BJ (cell line): Measurements from ENCODE around the gene RNF208. TPM values are rescaled to one million over a fixed set of nuclear protein-coding genes. Genes with fewer than 3 reads are reported as not detected.
A peak's percentile ranks its signal among the peaks of the same experiment; 100 is the strongest.

Experiments
- CTCF ChIA-PET: fragments of 350-600 bp; formaldehyde crosslinking; extraction: SDS; loops from one replicate; lab custom pipeline; 2021; ENCODE audit warnings: antibody characterized with exemption, inconsistent platforms; lab: Yijun Ruan, JAX
- POLR2A ChIA-PET: fragments of 300-600 bp; sonication (Branson Sonifier 250); formaldehyde crosslinking; extraction: SDS; loops from one replicate; lab custom pipeline; 2021; ENCODE audit warnings: antibody characterized with exemption; lab: Charles Lee
- DNase-seq: peaks from one replicate; pipeline ENCODE4 v3.0.0-alpha.2; 2011; ENCODE audit warnings: low read depth
- H3K27me3 ChIP-seq: 2 replicates; pipeline ENCODE4 v1.6.0; 2011; ENCODE audit warnings: low read length; ENCODE audit not compliant: control insufficient read depth, insufficient read depth
- H3K36me3 ChIP-seq: 2 replicates; pipeline ENCODE4 v1.5.1; 2011; ENCODE audit warnings: low read length; ENCODE audit not compliant: control insufficient read depth, insufficient read depth
- H3K4me3 ChIP-seq: 2 replicates; pipeline ENCODE4 v1.5.1; 2011; ENCODE audit warnings: low read depth, mild to moderate bottlenecking, control low read depth, low read length
- CTCF ChIP-seq: IDR thresholded peaks from 2 replicates; pipeline ENCODE4 v1.5.1; 2011; ENCODE audit warnings: low read depth, mild to moderate bottlenecking, control low read depth, inconsistent platforms, low read length, moderate library complexity; ENCODE audit not compliant: insufficient read depth
- polyA plus RNA-seq: library from polyadenylated mRNA; depleted of rRNA; stranded (reverse); fragments of >200 nt; gene quantifications from 2 replicates; pipeline ENCODE4 v1.2.3, GENCODE V29; 2011

Gene RNF208
- polyA plus RNA-seq, 1 experiment, result 0.39 TPM

GRCh38 chr9:137212520-137212919 is 9.5 kb downstream of the RNF208 start:
- ChIA-PET CTCF (no interaction called here), POLR2A (no interaction called here)

GRCh38 chr9:137211532-137211931 is 10.5 kb downstream of the RNF208 start:
- ChIA-PET CTCF (interaction anchor here (1.6 kb wide), 1 partner anchor 22 kb away, joined by 3 read pairs; no protein-coding TSS in a partner anchor), POLR2A (no interaction called here)
- Histone ChIP-seq H3K4me3 (no peak overlapping the region), H3K36me3 (peaks cover 2% of the 10 kb centered on the region), H3K27me3 (no peaks in the 10 kb centered on the region)
- TF ChIP-seq CTCF, result no peak
- no peak for DNase-seq

More at GRCh38 chr9:137212520-137212919, 9.5 kb downstream of the RNF208 start:
- Histone ChIP-seq H3K27me3 (no peaks in the 10 kb centered on the region), H3K36me3 (peaks cover 2% of the 10 kb centered on the region), H3K4me3 (no peak overlapping the region)
- DNase-seq, result no peak
- no peak for TF ChIP-seq CTCF

GRCh38 chr9:137206602-137207001 is 15.4 kb downstream of the RNF208 start:
- peaks cover 2% of the 10 kb centered on the region for H3K36me3 ChIP-seq
- H3K4me3 ChIP-seq, result peak overlapping the region; percentile 79
- no peak for TF ChIP-seq CTCF
- ChIA-PET CTCF (interaction anchor here (1.5 kb wide), 1 partner anchor 30 kb away, joined by 4 read pairs; no protein-coding TSS in a partner anchor), POLR2A (interaction anchor here (0.5 kb wide), 1 partner anchor 34 kb away, joined by 3 read pairs; the partner anchor contains the start of gene TUBB4B)
- H3K27me3 ChIP-seq, result no peaks in the 10 kb centered on the region
- DNase-seq, result no peak

GRCh38 chr9:137205126-137206069 is 16.6 kb downstream of the RNF208 start, which contains the start of the genes NDOR1 and TMEM203:
TSS of gene NDOR1 (plus strand) at chr9:137205700. CDS start at chr9:137205778, 78 bp downstream.
TSS of gene TMEM203 (minus strand) at chr9:137205648. CDS start at chr9:137205414, 234 bp downstream.
- H3K27me3 ChIP-seq, result no peaks in the 10 kb centered on the region
- CTCF ChIA-PET, result interaction anchor here (1.1 kb wide), 1 partner anchor 11 kb away, joined by 3 read pairs; no protein-coding TSS in a partner anchor
- no peak for TF ChIP-seq CTCF
- POLR2A ChIA-PET, result interaction anchor here (0.7 kb wide), 1 partner anchor 22 kb away, joined by 6 read pairs; no protein-coding TSS in a partner anchor
- peak within 1 kb of the TSS; percentile 79 for H3K4me3 ChIP-seq
- H3K36me3 ChIP-seq, result peaks cover 2% of the 10 kb centered on the region
- no peak for DNase-seq

- no peaks in the 10 kb centered on the region; the same call in 1 of the 2 replicates for H3K36me3 ChIP-seq
- TF ChIP-seq CTCF, result no peak
- CTCF ChIA-PET, result interaction anchor here (1.1 kb wide), 1 partner anchor 12 kb away, joined by 3 read pairs; no protein-coding TSS in a partner anchor
- peak overlapping the region; percentile 79 for H3K4me3 ChIP-seq
- POLR2A ChIA-PET, result interaction anchor here (0.7 kb wide), 1 partner anchor 23 kb away, joined by 6 read pairs; no protein-coding TSS in a partner anchor
- H3K27me3 ChIP-seq, result no peaks in the 10 kb centered on the region
- no peak for DNase-seq
Measured at GRCh38 chr9:137204731-137205125, 17.3 kb downstream of the RNF208 start.
